HUES48 (cell line): ENCODE measurements around the gene ARID5A.
"Not testable (repeated sequence)": the region's sequence is repeated elsewhere in the genome, so short reads cannot be mapped to it uniquely, and the experiment has no call there.

Experiments used
- H3K27ac ChIP-seq: one replicate; pipeline ENCODE4 v1.7.0; 2013; ENCODE audit warnings: low read depth, low read length, inconsistent platforms
- H3K27me3 ChIP-seq: 2 replicates; pipeline ENCODE4 v1.6.1; 2013; ENCODE audit warnings: mild to moderate bottlenecking, low read length; ENCODE audit not compliant: control insufficient read depth, insufficient read depth
- H3K36me3 ChIP-seq: 2 replicates; pipeline ENCODE4 v1.6.1; 2013; ENCODE audit warnings: low read length; ENCODE audit not compliant: control insufficient read depth, insufficient read depth
- H3K4me1 ChIP-seq: 2 replicates; pipeline ENCODE4 v1.6.1; 2013; ENCODE audit warnings: mild to moderate bottlenecking, low read length; ENCODE audit not compliant: control insufficient read depth, insufficient read depth
- H3K4me3 ChIP-seq: 2 replicates; pipeline ENCODE4 v1.5.1; 2013; ENCODE audit warnings: mild to moderate bottlenecking, low read depth, low read length
- H3K9ac ChIP-seq: 2 replicates; pipeline ENCODE4 v1.6.1; 2013; ENCODE audit warnings: mild to moderate bottlenecking, low read depth, low read length, moderate library complexity
- H3K9me3 ChIP-seq: 2 replicates; pipeline ENCODE4 v1.6.1; 2013; ENCODE audit warnings: low read length; ENCODE audit not compliant: control insufficient read depth, insufficient read depth

Gene ARID5A

GRCh38 chr2:96553957-96554292 is 17.4 kb downstream of the ARID5A start:
- not testable (repeated sequence) for H3K27ac ChIP-seq, H3K4me1 ChIP-seq, H3K4me3 ChIP-seq, H3K36me3 ChIP-seq, H3K27me3 ChIP-seq, H3K9me3 ChIP-seq, H3K9ac ChIP-seq

- H3K4me3 ChIP-seq = no peak overlapping the region
- H3K9ac ChIP-seq = no peak overlapping the region
- no peaks in the 10 kb centered on the region for H3K9me3 ChIP-seq
- H3K27ac ChIP-seq = no peak overlapping the region
- H3K36me3 ChIP-seq = no peaks in the 10 kb centered on the region
- no peaks in the 10 kb centered on the region for H3K27me3 ChIP-seq
- H3K4me1 ChIP-seq = no peaks in the 10 kb centered on the region; the same call in 1 of the 2 replicates
These were observed 18.0 kb downstream of the ARID5A start for GRCh38 chr2:96554293-96555145.

- no peak overlapping the region for H3K27ac ChIP-seq
- H3K4me1 ChIP-seq = no peaks in the 10 kb centered on the region
- H3K36me3 ChIP-seq = no peaks in the 10 kb centered on the region
- H3K9me3 ChIP-seq = no peaks in the 10 kb centered on the region
- H3K4me3 ChIP-seq = no peak overlapping the region
- no peaks in the 10 kb centered on the region for H3K27me3 ChIP-seq
- H3K9ac ChIP-seq = no peak overlapping the region
These were observed 18.6 kb downstream of the ARID5A start for GRCh38 chr2:96555146-96555610.

- Histone ChIP-seq H3K9ac (no peak overlapping the region), H3K27ac (peak overlapping the region; percentile 28), H3K9me3 (no peaks in the 10 kb centered on the region), H3K36me3 (no peaks in the 10 kb centered on the region), H3K4me1 (no peaks in the 10 kb centered on the region), H3K27me3 (no peaks in the 10 kb centered on the region), H3K4me3 (no peak overlapping the region)
These were observed 20.1 kb downstream of the ARID5A start for GRCh38 chr2:96556441-96557330.

- not testable (repeated sequence) for H3K9ac ChIP-seq, H3K27ac ChIP-seq
These were observed 20.9 kb downstream of the ARID5A start for GRCh38 chr2:96557421-96557820.

GRCh38 chr2:96558061-96558460 is 21.5 kb downstream of the ARID5A start:
- Histone ChIP-seq H3K4me3 (no peak overlapping the region), H3K36me3 (no peaks in the 10 kb centered on the region), H3K27ac (no peak overlapping the region), H3K27me3 (no peaks in the 10 kb centered on the region), H3K9me3 (no peaks in the 10 kb centered on the region), H3K9ac (no peak overlapping the region), H3K4me1 (no peaks in the 10 kb centered on the region)

More at GRCh38 chr2:96557421-96557820, 20.9 kb downstream of the ARID5A start:
- H3K36me3 ChIP-seq, H3K4me3 ChIP-seq, H3K27me3 ChIP-seq, H3K4me1 ChIP-seq, H3K9me3 ChIP-seq: not testable (repeated sequence)

- H3K9ac ChIP-seq = no peak overlapping the region
- H3K27ac ChIP-seq = no peak overlapping the region
- H3K9me3 ChIP-seq = no peaks in the 10 kb centered on the region
- H3K36me3 ChIP-seq = no peaks in the 10 kb centered on the region
- H3K27me3 ChIP-seq = no peaks in the 10 kb centered on the region
- no peak overlapping the region for H3K4me3 ChIP-seq
- no peaks in the 10 kb centered on the region for H3K4me1 ChIP-seq
These were observed 21.9 kb downstream of the ARID5A start for GRCh38 chr2:96558485-96558884.

- no peak overlapping the region for H3K4me3 ChIP-seq
- H3K27ac ChIP-seq = no peak overlapping the region
- no peaks in the 10 kb centered on the region for H3K9me3 ChIP-seq
- no peaks in the 10 kb centered on the region for H3K36me3 ChIP-seq
- H3K9ac ChIP-seq = no peak overlapping the region
- no peaks in the 10 kb centered on the region for H3K27me3 ChIP-seq
- H3K4me1 ChIP-seq = peaks cover 11% of the 10 kb centered on the region
These were observed 27.5 kb downstream of the ARID5A start for GRCh38 chr2:96564026-96564425.

- H3K4me1 ChIP-seq = peaks cover 11% of the 10 kb centered on the region
- no peaks in the 10 kb centered on the region for H3K27me3 ChIP-seq
- H3K4me3 ChIP-seq = no peak overlapping the region
- H3K9me3 ChIP-seq = no peaks in the 10 kb centered on the region
- H3K9ac ChIP-seq = no peak overlapping the region
- H3K27ac ChIP-seq = peak overlapping the region; percentile 63
- no peaks in the 10 kb centered on the region for H3K36me3 ChIP-seq
These were observed 28.0 kb downstream of the ARID5A start for GRCh38 chr2:96564563-96564962.

- H3K4me3 ChIP-seq = 0 out of 2 replicates have a peak overlapping the region, but pooled peaks have one; percentile 14
- H3K27me3 ChIP-seq = no peaks in the 10 kb centered on the region
- peak overlapping the region; percentile 63 for H3K27ac ChIP-seq
- no peaks in the 10 kb centered on the region for H3K9me3 ChIP-seq
- H3K4me1 ChIP-seq = peaks cover 11% of the 10 kb centered on the region
- no peaks in the 10 kb centered on the region for H3K36me3 ChIP-seq
- H3K9ac ChIP-seq = no peak overlapping the region
These were observed 28.6 kb downstream of the ARID5A start for GRCh38 chr2:96565111-96565510.

GRCh38 chr2:96568094-96568493 is 31.5 kb downstream of the ARID5A start:
- Histone ChIP-seq H3K9me3 (no peaks in the 10 kb centered on the region), H3K4me1 (peaks cover 11% of the 10 kb centered on the region), H3K27ac (no peak overlapping the region), H3K9ac (no peak overlapping the region), H3K27me3 (no peaks in the 10 kb centered on the region), H3K36me3 (no peaks in the 10 kb centered on the region), H3K4me3 (no peak overlapping the region)
